DMS79 (cell line): ENCODE measurements around the gene LHPP.

Experiments
- DNase-seq: peaks from one replicate; lab custom pipeline; 2025; lab: John Stamatoyannopoulos, UW

Gene LHPP

GRCh38 chr10:124625831-124626238, 164.2 kb downstream of the LHPP start:
- no peak for DNase-seq

GRCh38 chr10:124626759-124627380, 165.2 kb downstream of the LHPP start:
- no peak for DNase-seq

GRCh38 chr10:124627866-124628675, 166.4 kb downstream of the LHPP start:
- DNase-seq = no peak

- no peak for DNase-seq
Measured at GRCh38 chr10:124628676-124629021, 167.0 kb downstream of the LHPP start.

GRCh38 chr10:124629415-124629814, 167.8 kb downstream of the LHPP start:
- no peak for DNase-seq

GRCh38 chr10:124629842-124630241, 168.2 kb downstream of the LHPP start:
- no peak for DNase-seq

- DNase-seq = no peak
Measured at GRCh38 chr10:124630551-124630950, 168.9 kb downstream of the LHPP start.

GRCh38 chr10:124632064-124632531, 170.5 kb downstream of the LHPP start:
- no peak for DNase-seq

GRCh38 chr10:124632566-124632965, 170.9 kb downstream of the LHPP start:
- no peak for DNase-seq

GRCh38 chr10:124636271-124636995, 174.8 kb downstream of the LHPP start:
- no peak for DNase-seq

- DNase-seq = no peak
Measured at GRCh38 chr10:124637091-124637700, 175.6 kb downstream of the LHPP start.

- DNase-seq = no peak
Measured at GRCh38 chr10:124637746-124638145, 176.1 kb downstream of the LHPP start.

- DNase-seq = no peak
Measured at GRCh38 chr10:124639206-124639605, 177.6 kb downstream of the LHPP start.

GRCh38 chr10:124639646-124640045, 178.0 kb downstream of the LHPP start:
- no peak for DNase-seq

- no peak for DNase-seq
Measured at GRCh38 chr10:124640056-124640455, 178.4 kb downstream of the LHPP start.

- DNase-seq = no peak
Measured at GRCh38 chr10:124640538-124641231, 179.1 kb downstream of the LHPP start.

- no peak for DNase-seq
Measured at GRCh38 chr10:124641282-124642087, 179.9 kb downstream of the LHPP start.

GRCh38 chr10:124642088-124642710, 180.6 kb downstream of the LHPP start:
- peak; percentile 69 for DNase-seq

- DNase-seq = no peak
Measured at GRCh38 chr10:124643330-124644009, 181.8 kb downstream of the LHPP start.

- DNase-seq = no peak
Measured at GRCh38 chr10:124644236-124644635, 182.6 kb downstream of the LHPP start.
